HG02943 (cell line): ENCODE measurements around the gene GPC6.
"Not testable (repeated sequence)": the region's sequence is repeated elsewhere in the genome, so short reads cannot be mapped to it uniquely, and the experiment has no call there.

Experiments
- ATAC-seq: cut with Tn5 transposase; IDR thresholded peaks from one replicate; pipeline ENCODE4 v1.9.1; 2021; ENCODE audit warnings: mild to moderate bottlenecking, low read depth, moderate library complexity; ENCODE audit not compliant: unreplicated experiment

GPC6 gene

DNA sequence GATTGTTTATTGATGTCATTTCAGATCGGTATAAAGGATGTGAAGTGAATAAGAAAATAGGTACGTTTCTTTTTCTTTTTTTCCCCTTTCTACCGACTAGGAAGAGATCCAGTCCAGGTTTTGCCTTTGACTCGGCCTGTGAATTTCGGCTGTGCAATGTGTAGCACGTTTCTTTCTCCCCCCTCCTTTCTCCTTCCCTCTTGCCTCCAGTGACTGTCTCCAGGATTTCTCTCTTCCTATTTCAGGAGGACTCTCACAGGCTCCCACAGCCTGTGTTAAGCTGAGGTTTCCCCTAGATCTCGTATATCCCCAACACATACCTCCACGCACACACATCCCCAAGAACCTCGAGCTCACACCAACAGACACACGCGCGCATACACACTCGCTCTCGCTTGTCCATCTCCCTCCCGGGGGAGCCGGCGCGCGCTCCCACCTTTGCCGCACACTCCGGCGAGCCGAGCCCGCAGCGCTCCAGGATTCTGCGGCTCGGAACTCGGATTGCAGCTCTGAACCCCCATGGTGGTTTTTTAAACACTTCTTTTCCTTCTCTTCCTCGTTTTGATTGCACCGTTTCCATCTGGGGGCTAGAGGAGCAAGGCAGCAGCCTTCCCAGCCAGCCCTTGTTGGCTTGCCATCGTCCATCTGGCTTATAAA lies at the start of gene GPC6:
Gene GPC6, plus strand, starts transcription at position 185 of the 657 bp plus-strand sequence.
- ATAC-seq = no peak

GRCh38 chr13:93180356-93180969 lies 46.1 kb upstream of the GPC6 start:
- no peak for ATAC-seq

- no peak for ATAC-seq
Observed at GRCh38 chr13:93182406-93182805, 44.2 kb upstream of the GPC6 start.

GRCh38 chr13:93183302-93183701 lies 43.3 kb upstream of the GPC6 start:
- no peak for ATAC-seq

- ATAC-seq = no peak
Observed at GRCh38 chr13:93190006-93190405, 36.6 kb upstream of the GPC6 start.

GRCh38 chr13:93193682-93194081 lies 32.9 kb upstream of the GPC6 start:
- no peak for ATAC-seq

- ATAC-seq = no peak
Observed at GRCh38 chr13:93199856-93200255, 26.8 kb upstream of the GPC6 start.

- ATAC-seq = no peak
Observed at GRCh38 chr13:93200626-93201025, 26.0 kb upstream of the GPC6 start.

GRCh38 chr13:93201992-93202558 lies 24.5 kb upstream of the GPC6 start:
- ATAC-seq = no peak

DNA sequence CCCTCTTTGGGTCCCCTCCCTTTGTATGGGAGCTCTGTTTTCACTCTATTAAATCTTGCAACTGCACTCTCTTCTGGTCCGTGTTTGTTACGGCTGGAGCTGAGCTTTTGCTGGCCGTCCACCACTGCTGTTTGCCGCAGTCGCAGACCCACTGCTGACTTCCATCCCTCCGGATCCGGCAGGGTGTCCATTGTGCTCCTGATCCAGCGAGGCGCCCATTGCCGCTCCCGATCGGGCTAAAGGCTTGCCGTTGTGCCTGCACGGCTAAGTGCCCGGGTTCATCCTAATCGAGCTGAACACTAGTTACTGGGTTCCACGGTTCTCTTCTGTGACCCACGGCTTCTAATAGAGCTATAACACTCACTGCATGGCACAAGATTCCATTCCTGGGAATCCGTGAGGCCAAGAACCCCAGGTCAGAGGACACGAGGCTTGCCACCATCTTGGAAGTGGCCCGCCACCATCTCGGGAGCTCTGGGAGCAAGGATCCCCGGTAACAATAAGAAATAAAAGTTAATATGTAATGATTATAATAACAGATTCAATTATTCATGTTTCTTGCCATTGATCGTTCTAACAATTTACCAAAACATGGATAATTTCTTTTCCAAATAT lies 19.7 kb upstream of the GPC6 start:
- ATAC-seq = not testable (repeated sequence)

GRCh38 chr13:93216122-93216521 lies 10.5 kb upstream of the GPC6 start:
- no peak for ATAC-seq

- no peak for ATAC-seq
Observed at GRCh38 chr13:93217721-93218261, 8.8 kb upstream of the GPC6 start.

GRCh38 chr13:93218583-93218982 lies 8.0 kb upstream of the GPC6 start:
- no peak for ATAC-seq

DNA sequence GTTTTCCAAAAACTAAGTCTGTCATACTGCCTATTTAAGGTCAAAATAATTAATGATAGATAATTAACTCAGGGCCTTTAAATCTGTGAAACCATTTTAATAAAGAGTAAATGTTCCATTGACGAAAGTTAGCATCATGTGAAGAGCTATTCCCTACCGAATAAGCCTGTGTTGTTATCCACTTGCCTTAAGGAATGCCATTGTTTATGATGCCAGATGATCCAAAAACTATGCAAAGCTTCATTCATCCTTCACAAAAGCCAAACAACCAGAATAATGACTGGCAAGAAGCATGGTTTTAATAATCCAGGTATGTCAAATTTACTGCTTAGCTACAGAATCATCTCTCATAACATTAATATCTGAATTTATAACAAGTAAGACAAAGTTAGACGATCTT lies 6.5 kb upstream of the GPC6 start:
- ATAC-seq = no peak

- ATAC-seq = no peak
Observed at GRCh38 chr13:93222976-93223375, 3.6 kb upstream of the GPC6 start.

- ATAC-seq = no peak
Observed at GRCh38 chr13:93224535-93224934, 2.1 kb upstream of the GPC6 start.

DNA sequence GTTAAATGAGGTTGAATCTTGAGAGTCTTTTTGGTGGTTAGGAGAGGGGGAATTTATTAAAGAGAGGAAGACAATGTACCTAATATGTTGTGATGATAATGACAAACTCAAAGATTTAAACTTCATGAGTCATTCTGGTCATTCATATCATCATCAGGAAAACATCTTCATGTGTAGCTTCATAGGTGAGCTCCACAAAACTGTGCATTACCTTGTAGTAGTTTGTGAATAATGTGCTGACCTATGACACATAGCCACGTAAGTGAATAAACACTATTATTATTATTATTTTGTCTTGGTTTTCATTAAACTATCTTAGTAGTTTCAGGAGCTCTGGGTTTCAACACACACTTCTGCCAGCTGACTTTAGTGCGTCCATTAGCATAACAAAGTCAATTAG lies 997 bp upstream of the GPC6 start:
- no peak for ATAC-seq

DNA sequence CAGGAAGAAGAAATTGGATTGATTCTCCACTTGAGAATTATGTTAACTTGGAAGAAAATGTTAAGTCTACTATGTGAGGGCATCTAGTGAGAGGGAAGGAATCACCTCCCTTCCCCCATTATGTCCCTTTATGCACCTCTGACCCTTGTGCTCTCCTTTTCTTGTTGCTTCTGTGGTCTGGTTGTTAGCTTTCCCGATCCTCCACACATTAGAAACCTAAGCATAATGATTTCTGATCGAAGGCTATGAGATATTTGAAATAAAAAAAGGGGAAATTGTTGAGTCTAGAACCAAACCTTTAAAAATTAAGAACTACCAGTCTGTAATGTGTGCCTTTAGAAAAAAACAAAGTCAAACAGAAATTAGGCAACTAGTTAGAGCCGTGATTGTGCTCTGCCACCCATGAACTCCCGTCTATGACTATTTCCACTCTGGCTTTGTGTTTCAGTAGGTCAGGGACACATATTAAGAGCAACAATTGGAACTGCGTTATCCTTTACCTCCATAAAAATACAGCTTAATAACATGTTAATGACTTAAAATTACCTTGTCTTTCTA lies 463 bp upstream of the GPC6 start:
- no peak for ATAC-seq

GRCh38 chr13:93227280-93227877 lies 772 bp downstream of the GPC6 start:
- no peak for ATAC-seq

DNA sequence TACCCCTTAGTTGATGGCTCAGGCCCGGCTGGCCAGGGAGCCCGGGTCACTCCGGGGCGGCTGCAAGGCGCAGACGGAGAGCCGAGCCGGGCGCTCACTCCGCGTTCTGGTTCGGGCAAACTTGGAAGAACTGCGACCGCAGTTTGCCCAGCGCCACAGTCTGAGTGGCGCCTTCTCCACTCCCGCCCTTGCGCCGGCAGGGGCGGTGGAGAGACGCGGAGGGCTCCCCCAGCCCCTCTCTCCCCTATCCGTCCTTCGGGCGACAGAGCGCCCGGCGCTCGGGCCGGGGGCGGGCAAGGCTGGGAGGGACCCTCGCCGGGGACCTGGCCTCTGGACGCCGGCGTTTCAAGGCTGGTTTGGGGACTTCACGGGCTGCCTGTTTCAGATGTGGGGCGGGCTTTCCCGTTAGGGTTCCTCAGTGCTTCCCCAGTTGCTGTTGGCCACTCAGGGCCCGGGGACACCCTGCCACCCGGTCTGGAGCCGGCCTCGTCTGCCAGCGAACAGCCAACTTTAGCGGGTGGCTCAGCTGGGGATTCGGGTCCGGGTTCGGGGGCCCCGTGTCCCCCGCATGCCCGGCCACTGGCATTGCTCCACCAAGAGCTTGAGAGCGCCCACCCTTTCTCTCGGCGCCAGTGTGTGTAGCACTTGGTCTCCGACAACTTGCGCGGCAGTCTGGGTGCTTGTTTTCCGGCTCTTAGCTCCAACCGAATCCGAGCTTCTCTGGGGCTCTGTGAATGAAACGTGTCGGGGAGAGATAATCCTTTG lies 1.5 kb downstream of the GPC6 start:
- ATAC-seq = no peak
